Measurements from ENCODE around the gene ZDHHC23. TPM values are rescaled to one million over a fixed set of nuclear protein-coding genes. Genes with fewer than 3 reads are reported as not detected.

ZDHHC23 gene
- total RNA-seq, 3 donors from 2014 or later, result 31.4 to 66.7 (median 36.1) TPM

- H3K9me3 ChIP-seq, result no peaks in the 10 kb centered on the region
- ATAC-seq, result no peak
- H3K36me3 ChIP-seq (ENCODE audit: low read depth), result no peaks in the 10 kb centered on the region
- H3K4me3 ChIP-seq, result no peak overlapping the region
- DNase-seq, result no peak
- TF ChIP-seq, protein P1, sequence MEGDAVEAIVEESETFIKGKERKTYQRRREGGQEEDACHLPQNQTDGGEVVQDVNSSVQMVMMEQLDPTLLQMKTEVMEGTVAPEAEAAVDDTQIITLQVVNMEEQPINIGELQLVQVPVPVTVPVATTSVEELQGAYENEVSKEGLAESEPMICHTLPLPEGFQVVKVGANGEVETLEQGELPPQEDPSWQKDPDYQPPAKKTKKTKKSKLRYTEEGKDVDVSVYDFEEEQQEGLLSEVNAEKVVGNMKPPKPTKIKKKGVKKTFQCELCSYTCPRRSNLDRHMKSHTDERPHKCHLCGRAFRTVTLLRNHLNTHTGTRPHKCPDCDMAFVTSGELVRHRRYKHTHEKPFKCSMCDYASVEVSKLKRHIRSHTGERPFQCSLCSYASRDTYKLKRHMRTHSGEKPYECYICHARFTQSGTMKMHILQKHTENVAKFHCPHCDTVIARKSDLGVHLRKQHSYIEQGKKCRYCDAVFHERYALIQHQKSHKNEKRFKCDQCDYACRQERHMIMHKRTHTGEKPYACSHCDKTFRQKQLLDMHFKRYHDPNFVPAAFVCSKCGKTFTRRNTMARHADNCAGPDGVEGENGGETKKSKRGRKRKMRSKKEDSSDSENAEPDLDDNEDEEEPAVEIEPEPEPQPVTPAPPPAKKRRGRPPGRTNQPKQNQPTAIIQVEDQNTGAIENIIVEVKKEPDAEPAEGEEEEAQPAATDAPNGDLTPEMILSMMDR (IDR thresholded peaks at IDR 0.05), result no peak
- intact Hi-C loops (cut with DNase I, micrococcal nuclease), result no loop called here
- no peaks in the 10 kb centered on the region for H3K4me1 ChIP-seq (ENCODE audit: low read depth)
These were observed 5.1 kb downstream of the ZDHHC23 start for GRCh38 chr3:113952921-113953320.

DNA sequence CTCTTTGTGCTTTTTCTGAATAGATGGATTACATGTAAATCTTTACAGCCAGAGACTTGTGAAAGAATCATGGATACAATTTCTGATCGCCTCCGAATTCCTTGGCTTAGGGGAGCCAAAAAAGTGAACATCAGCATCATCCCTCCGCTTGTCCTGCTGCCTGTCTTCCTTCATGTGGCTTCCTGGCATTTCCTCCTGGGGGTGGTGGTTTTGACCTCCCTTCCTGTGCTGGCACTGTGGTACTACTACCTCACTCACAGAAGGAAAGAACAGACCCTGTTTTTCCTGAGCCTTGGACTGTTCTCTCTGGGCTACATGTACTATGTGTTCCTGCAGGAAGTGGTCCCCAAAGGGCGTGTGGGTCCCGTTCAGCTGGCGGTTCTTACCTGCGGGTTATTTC lies 5.9 kb downstream of the ZDHHC23 start:
- intact Hi-C loops (cut with DNase I, micrococcal nuclease), result no loop called here
- DNase-seq (no peak), ATAC-seq (no peak)
- H3K4me1 ChIP-seq (ENCODE audit: low read depth), result no peaks in the 10 kb centered on the region
- TF ChIP-seq, protein P1 (IDR thresholded peaks at IDR 0.05), result no peak
- no peaks in the 10 kb centered on the region for H3K9me3 ChIP-seq
- no peaks in the 10 kb centered on the region for H3K36me3 ChIP-seq (ENCODE audit: low read depth)
- H3K4me3 ChIP-seq, result no peak overlapping the region

- Histone ChIP-seq H3K36me3 (ENCODE audit: low read depth) (no peaks in the 10 kb centered on the region), H3K4me1 (ENCODE audit: low read depth) (no peaks in the 10 kb centered on the region), H3K4me3 (no peak overlapping the region), H3K9me3 (no peaks in the 10 kb centered on the region)
- DNase-seq (no peak), ATAC-seq (no peak)
- intact Hi-C loops (cut with DNase I, micrococcal nuclease), result no loop called here
- TF ChIP-seq, protein P1 (IDR thresholded peaks at IDR 0.05), result no peak
These were observed 6.4 kb downstream of the ZDHHC23 start for GRCh38 chr3:113954091-113954685.

- H3K9me3 ChIP-seq, result no peaks in the 10 kb centered on the region
- DNase-seq, result no peak
- peaks cover 2% of the 10 kb centered on the region for H3K36me3 ChIP-seq (ENCODE audit: low read depth)
- no peak for ATAC-seq
- no peak overlapping the region for H3K4me3 ChIP-seq
- intact Hi-C loops (cut with DNase I, micrococcal nuclease), result no loop called here
- no peaks in the 10 kb centered on the region for H3K4me1 ChIP-seq (ENCODE audit: low read depth)
- TF ChIP-seq, protein P1 (IDR thresholded peaks at IDR 0.05), result no peak
These were observed 16.1 kb downstream of the ZDHHC23 start for GRCh38 chr3:113963879-113964278.

DNA sequence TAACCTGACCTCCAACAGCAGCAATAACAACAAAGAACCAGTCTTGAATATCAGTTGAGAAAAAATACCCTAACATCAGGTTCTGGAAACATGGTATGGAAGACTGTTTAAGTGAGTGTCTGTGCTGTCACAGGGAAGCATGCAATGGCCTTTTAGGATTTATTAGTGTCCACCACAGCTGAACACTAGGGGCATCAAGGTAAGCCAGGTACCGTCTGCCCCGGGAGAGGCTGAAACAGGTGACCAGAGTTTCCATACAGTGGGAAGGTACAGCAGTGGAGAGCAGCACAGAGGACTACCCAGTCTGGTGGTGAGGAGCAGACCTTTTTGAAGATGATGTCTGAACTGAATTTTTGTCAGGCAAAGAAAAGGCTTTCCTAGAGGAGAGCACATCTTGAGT lies 18.4 kb downstream of the ZDHHC23 start:
- no peaks in the 10 kb centered on the region for H3K36me3 ChIP-seq (ENCODE audit: low read depth)
- intact Hi-C loops (cut with DNase I, micrococcal nuclease), result no loop called here
- no peak overlapping the region for H3K4me3 ChIP-seq
- TF ChIP-seq, protein P1 (IDR thresholded peaks at IDR 0.05), result no peak
- DNase-seq (no peak), ATAC-seq (peak; percentile 14)
- no peaks in the 10 kb centered on the region for H3K9me3 ChIP-seq
- no peaks in the 10 kb centered on the region for H3K4me1 ChIP-seq (ENCODE audit: low read depth)

GRCh38 chr3:113968986-113969385 lies 21.2 kb downstream of the ZDHHC23 start:
- H3K36me3 ChIP-seq (ENCODE audit: low read depth), result no peaks in the 10 kb centered on the region
- H3K9me3 ChIP-seq, result peaks cover 11% of the 10 kb centered on the region
- TF ChIP-seq, protein P1 (IDR thresholded peaks at IDR 0.05), result no peak
- no peak overlapping the region for H3K4me3 ChIP-seq
- intact Hi-C loops (cut with DNase I, micrococcal nuclease), result no loop called here
- ATAC-seq (no peak), DNase-seq (no peak)
- H3K4me1 ChIP-seq (ENCODE audit: low read depth), result no peaks in the 10 kb centered on the region
